Measurements from ENCODE around the gene FOXP1.

The FOXP1 gene

GRCh38 chr3:71317749-71318457, 265.6 kb downstream of the FOXP1 start:
- TF ChIP-seq CTCF (conservative IDR thresholded peaks at IDR 0.05; ENCODE audit: control insufficient read depth, insufficient read depth, low read depth, low read length): no peak
- no peak overlapping the region for H3K4me3 ChIP-seq (ENCODE audit: control insufficient read depth, low read depth, low read length)
- DNase-seq (ENCODE audit: low read depth): no peak

- no peak for TF ChIP-seq CTCF (conservative IDR thresholded peaks at IDR 0.05; ENCODE audit: control insufficient read depth, insufficient read depth, low read depth, low read length)
- no peak overlapping the region for H3K4me3 ChIP-seq (ENCODE audit: control insufficient read depth, low read depth, low read length)
- no peak for DNase-seq (ENCODE audit: low read depth)
Observed at GRCh38 chr3:71317140-71317539, 266.4 kb downstream of the FOXP1 start.

GRCh38 chr3:71316066-71316777, 267.3 kb downstream of the FOXP1 start:
- DNase-seq (ENCODE audit: low read depth): no peak
- H3K4me3 ChIP-seq (ENCODE audit: control insufficient read depth, low read depth, low read length): no peak overlapping the region
- TF ChIP-seq CTCF (conservative IDR thresholded peaks at IDR 0.05; ENCODE audit: control insufficient read depth, insufficient read depth, low read depth, low read length): no peak

GRCh38 chr3:71315431-71315830, 268.1 kb downstream of the FOXP1 start:
- H3K4me3 ChIP-seq (ENCODE audit: control insufficient read depth, low read depth, low read length): no peak overlapping the region
- TF ChIP-seq CTCF (conservative IDR thresholded peaks at IDR 0.05; ENCODE audit: control insufficient read depth, insufficient read depth, low read depth, low read length): no peak
- no peak for DNase-seq (ENCODE audit: low read depth)

- no peak for DNase-seq (ENCODE audit: low read depth)
- no peak overlapping the region for H3K4me3 ChIP-seq (ENCODE audit: control insufficient read depth, low read depth, low read length)
- no peak for TF ChIP-seq CTCF (conservative IDR thresholded peaks at IDR 0.05; ENCODE audit: control insufficient read depth, insufficient read depth, low read depth, low read length)
Observed at GRCh38 chr3:71313844-71314243, 269.7 kb downstream of the FOXP1 start.

GRCh38 chr3:71312461-71312860, 271.1 kb downstream of the FOXP1 start:
- H3K4me3 ChIP-seq (ENCODE audit: control insufficient read depth, low read depth, low read length): no peak overlapping the region
- DNase-seq (ENCODE audit: low read depth): no peak
- TF ChIP-seq CTCF (conservative IDR thresholded peaks at IDR 0.05; ENCODE audit: control insufficient read depth, insufficient read depth, low read depth, low read length): no peak
